Vagina (tissue), 2 donors: ENCODE data around the gene MAEL. TPM values are rescaled to one million over a fixed set of nuclear protein-coding genes. Genes with fewer than 3 reads are reported as not detected.

Source experiments
- DNase-seq, 2 donors: peaks; one replicate each; pipeline ENCODE4 v3.0.0-alpha.2; 2017; ENCODE audit errors: extremely low spot score in 2 of 2
- H3K27ac ChIP-seq: fragments of 200-600 bp; sonication (generic); one replicate; pipeline ENCODE4 v1.5.1; 2019
- H3K27me3 ChIP-seq: fragments of 200-600 bp; sonication (generic); one replicate; pipeline ENCODE4 v1.5.1; 2019
- H3K36me3 ChIP-seq, 2 donors: fragments of 200-600 bp; sonication (generic); one replicate each; pipeline ENCODE4 v1.5.1; 2017 to 2019
- H3K4me1 ChIP-seq: fragments of 200-600 bp; sonication (generic); one replicate; pipeline ENCODE4 v1.5.1; 2019
- H3K4me3 ChIP-seq, 2 donors: fragments of 200-600 bp; sonication (generic); 1 replicate in 1 of 2; 2 replicates in 1 of 2; pipeline ENCODE4 v1.5.1; 2016 to 2019
- H3K9me3 ChIP-seq: fragments of 200-600 bp; sonication (generic); one replicate; pipeline ENCODE4 v1.5.1; 2019
- CTCF ChIP-seq, 3 experiments: fragments of 450-650 bp in 2 of 3; fragments of 200-600 bp in 1 of 3; sonication (generic) in 1 of 3; IDR thresholded peaks; one replicate each; pipeline ENCODE4 v1.5.1; 2017 to 2019; ENCODE audit warnings: antibody characterized with exemption in 3 of 3, mild to moderate bottlenecking in 2 of 3, moderate library complexity in 2 of 3
- POLR2A ChIP-seq, 2 donors: fragments of 450-650 bp; IDR thresholded peaks; one replicate each; pipeline ENCODE4 v1.6.1; 2017; ENCODE audit warnings: antibody characterized with exemption in 2 of 2, mild to moderate bottlenecking in 2 of 2, moderate library complexity in 2 of 2
- POLR2AphosphoS5 ChIP-seq, 2 donors: sonication (generic); formaldehyde crosslinking; IDR thresholded peaks; one replicate each; pipeline ENCODE4 v1.9.0; 2017; ENCODE audit warnings: antibody characterized with exemption in 2 of 2, mild to moderate bottlenecking in 2 of 2, low read depth in 1 of 2; ENCODE audit not compliant: insufficient read depth in 1 of 2
- intact Hi-C: fragments of 100-400 bp; cut with DNase I; formaldehyde crosslinking; loops from one replicate; pipeline ENCODE4 v1.15.1; 2023
- total RNA-seq: library from RNA; depleted of rRNA; stranded (reverse); fragments of >200 nt; gene quantifications from one replicate; pipeline ENCODE4 v1.2.3, GENCODE V29; 2016

The MAEL gene
- total RNA-seq, 1 donor from 2014 or later, result not detected

GRCh38 chr1:166956057-166956850, 32.8 kb upstream of the MAEL start:
- H3K4me1 ChIP-seq, result no peaks in the 10 kb centered on the region
- no peak overlapping the region for H3K4me3 ChIP-seq
- no peaks in the 10 kb centered on the region for H3K9me3 ChIP-seq
- TF ChIP-seq CTCF (IDR thresholded peaks at IDR 0.05) (no peak), POLR2AphosphoS5 (IDR thresholded peaks at IDR 0.05; ENCODE audit: insufficient read depth in 1 of 2, low read depth in 1 of 2) (no peak), POLR2A (IDR thresholded peaks at IDR 0.05) (no peak)
- no peaks in the 10 kb centered on the region for H3K27me3 ChIP-seq
- no peak for DNase-seq
- intact Hi-C loops, result no loop called here
- no peaks in the 10 kb centered on the region for H3K36me3 ChIP-seq
- H3K27ac ChIP-seq, result no peak overlapping the region

GRCh38 chr1:166956872-166957271, 32.2 kb upstream of the MAEL start:
- H3K4me3 ChIP-seq, result no peak overlapping the region

GRCh38 chr1:166960858-166961474, 28.1 kb upstream of the MAEL start:
- TF ChIP-seq POLR2AphosphoS5 (IDR thresholded peaks at IDR 0.05; ENCODE audit: insufficient read depth in 1 of 2, low read depth in 1 of 2) (no peak), POLR2A (IDR thresholded peaks at IDR 0.05) (no peak), CTCF (IDR thresholded peaks at IDR 0.05) (no peak)
- Histone ChIP-seq H3K4me3 (no peak overlapping the region), H3K27ac (no peak overlapping the region), H3K9me3 (no peaks in the 10 kb centered on the region), H3K36me3 (no peaks in the 10 kb centered on the region), H3K4me1 (no peaks in the 10 kb centered on the region), H3K27me3 (no peaks in the 10 kb centered on the region)
- no peak for DNase-seq
- intact Hi-C loops, result no loop called here

More at GRCh38 chr1:166956872-166957271, 32.2 kb upstream of the MAEL start:
- intact Hi-C loops, result no loop called here
- no peak overlapping the region for H3K27ac ChIP-seq
- H3K27me3 ChIP-seq, result no peaks in the 10 kb centered on the region
- no peak for DNase-seq
- H3K4me1 ChIP-seq, result no peaks in the 10 kb centered on the region
- TF ChIP-seq POLR2AphosphoS5 (IDR thresholded peaks at IDR 0.05; ENCODE audit: insufficient read depth in 1 of 2, low read depth in 1 of 2) (no peak), CTCF (IDR thresholded peaks at IDR 0.05) (no peak), POLR2A (IDR thresholded peaks at IDR 0.05) (no peak)
- no peaks in the 10 kb centered on the region for H3K9me3 ChIP-seq
- H3K36me3 ChIP-seq, result no peaks in the 10 kb centered on the region

- Histone ChIP-seq H3K27me3 (no peaks in the 10 kb centered on the region), H3K4me3 (no peak overlapping the region), H3K4me1 (no peaks in the 10 kb centered on the region), H3K27ac (no peak overlapping the region), H3K36me3 (no peaks in the 10 kb centered on the region), H3K9me3 (no peaks in the 10 kb centered on the region)
- no peak for DNase-seq
- intact Hi-C loops, result no loop called here
- TF ChIP-seq POLR2AphosphoS5 (IDR thresholded peaks at IDR 0.05; ENCODE audit: insufficient read depth in 1 of 2, low read depth in 1 of 2) (no peak), POLR2A (IDR thresholded peaks at IDR 0.05) (no peak), CTCF (IDR thresholded peaks at IDR 0.05) (no peak)
Observed at GRCh38 chr1:166969074-166969677, 19.9 kb upstream of the MAEL start.
